K562 (cell line): ENCODE results near the gene MYO18B. TPM values are rescaled to one million over a fixed set of nuclear protein-coding genes. Genes with fewer than 3 reads are reported as not detected.

Experiments
- ATAC-seq: fragments of 200-7000 bp; cut with Tn5 transposase; 3 replicates; pipeline ENCODE4 v1.9.1; 2020; ENCODE audit warnings: moderate library complexity
- BruUV-seq: library from RNA; stranded (reverse); fragments of 400-500 nt; replicated peaks from 2 replicates; lab custom pipeline; 2021; lab: Mats Ljungman, UMichigan
- CTCF ChIA-PET: fragments of 300-600 bp; formaldehyde crosslinking; extraction: SDS; loops from one replicate; lab custom pipeline; 2021; ENCODE audit warnings: low intra/inter-chr PET ratio; lab: Yijun Ruan, JAX
- POLR2A ChIA-PET: fragments of 300-600, 350-650 bp; sonication (Branson Sonifier 250); formaldehyde crosslinking; extraction: SDS; loops from one replicate; lab custom pipeline; 2021; ENCODE audit warnings: antibody characterized with exemption, inconsistent platforms; lab: Yijun Ruan, JAX
- DNase-seq, 4 experiments: peaks; one replicate each; pipeline versions ENCODE4 v3.0.0 to v3.0.0-alpha.2; 2011 to 2018; ENCODE audit warnings: low spot score in 3 of 4, mixed read lengths in 3 of 4; ENCODE audit errors: extremely low read depth in 1 of 4
- FAIRE-seq: peaks from 2 replicates; lab custom pipeline; 2011; peaks lifted over from hg19 to GRCh38; lab: Jason Lieb, UNC
- H2AFZ ChIP-seq: 2 replicates; pipeline ENCODE4 v1.6.0; 2011; ENCODE audit warnings: low read depth, low read length, control low read depth, inconsistent platforms
- H3K27ac ChIP-seq: fragments of 200-600 bp; 3 replicates; pipeline ENCODE4 v1.8.0; 2011; ENCODE audit warnings: low read depth, mild to moderate bottlenecking, control low read depth, inconsistent platforms, low read length, moderate library complexity, mixed read lengths; ENCODE audit errors: extremely low read depth
- H3K27me3 ChIP-seq, 2 experiments: fragments of 300-600 bp in 1 of 2; 2 replicates in 1 of 2; 3 replicates in 1 of 2; pipeline versions ENCODE4 v1.6.0 to v1.8.0; 2011; ENCODE audit warnings: inconsistent platforms in 2 of 2, low read length in 2 of 2, mild to moderate bottlenecking in 1 of 2, mixed read lengths in 1 of 2, moderate library complexity in 1 of 2; ENCODE audit not compliant: control insufficient read depth in 2 of 2, insufficient read depth in 2 of 2
- H3K36me3 ChIP-seq: fragments of 300-600 bp; 3 replicates; pipeline ENCODE4 v1.8.0; 2011; ENCODE audit warnings: mild to moderate bottlenecking, low read length, inconsistent platforms; ENCODE audit not compliant: control insufficient read depth, insufficient read depth
- H3K4me1 ChIP-seq, 2 experiments: fragments of 200-600 bp in 1 of 2; replicated peaks in 1 of 2; 2 replicates in 1 of 2; 3 replicates in 1 of 2; pipeline versions ENCODE4 v1.5.1 to v1.8.0; 2011; ENCODE audit warnings: inconsistent platforms in 2 of 2, low read length in 2 of 2, mild to moderate bottlenecking in 1 of 2, mixed read lengths in 1 of 2, moderate library complexity in 1 of 2; ENCODE audit not compliant: control insufficient read depth in 2 of 2, insufficient read depth in 2 of 2
- H3K4me2 ChIP-seq: 2 replicates; pipeline ENCODE4 v1.6.1; 2011; ENCODE audit warnings: low read length, control low read depth, inconsistent platforms, mixed read lengths; ENCODE audit not compliant: insufficient read depth
- H3K4me3 ChIP-seq: fragments of 200-600 bp; sonication (generic), shearing (Covaris generic); 2 replicates; pipeline ENCODE4 v1.5.1; 2016; ENCODE audit warnings: control low read depth, inconsistent platforms
- H3K79me2 ChIP-seq: fragments of 200-600 bp; 3 replicates; pipeline ENCODE4 v1.8.0; 2011; ENCODE audit warnings: low read length, inconsistent platforms; ENCODE audit not compliant: control insufficient read depth, insufficient read depth
- H3K9ac ChIP-seq, 2 experiments: 2 replicates each; pipeline versions ENCODE4 v1.6.0 to v1.6.1; 2011; ENCODE audit warnings: low read depth in 2 of 2, low read length in 2 of 2, control low read depth in 1 of 2, inconsistent platforms in 1 of 2, mild to moderate bottlenecking in 1 of 2, mixed read lengths in 1 of 2; ENCODE audit not compliant: insufficient read depth in 1 of 2
- H3K9me1 ChIP-seq: one replicate; pipeline ENCODE4 v1.6.0; 2011; ENCODE audit warnings: inconsistent platforms, mild to moderate bottlenecking, low read length, moderate library complexity; ENCODE audit not compliant: control insufficient read depth, insufficient read depth
- H3K9me3 ChIP-seq: replicated peaks from 2 replicates; pipeline ENCODE4 v1.5.1; 2011; ENCODE audit warnings: low read depth, low read length, inconsistent platforms; ENCODE audit not compliant: control insufficient read depth, insufficient read depth
- H4K20me1 ChIP-seq: replicated peaks from 2 replicates; pipeline ENCODE4 v1.6.1; 2011; ENCODE audit warnings: low read length, inconsistent platforms, mixed read lengths; ENCODE audit not compliant: control insufficient read depth, insufficient read depth
- BCOR ChIP-seq: fragments of 450-650 bp; IDR thresholded peaks from 2 replicates; pipeline ENCODE4 v1.6.1; 2016
- CBX3 ChIP-seq, 2 experiments: IDR thresholded peaks; 1 replicate in 1 of 2; 2 replicates in 1 of 2; pipeline ENCODE4 v1.6.1; 2012; ENCODE audit warnings: inconsistent platforms in 2 of 2, low read length in 2 of 2, borderline replicate concordance in 1 of 2, control low read depth in 1 of 2
- PHB ChIP-seq: fragments of 250-450 bp; sonication (Bioruptor Pico); IDR thresholded peaks from 2 replicates; pipeline ENCODE4 v1.5.0; 2021
- POLR3G ChIP-seq: IDR thresholded peaks from 2 replicates; pipeline ENCODE4 v1.6.1; 2011; ENCODE audit not compliant: insufficient read length, insufficient replicate concordance; ENCODE audit errors: extremely low read depth
- TSC22D4 ChIP-seq: fragments of 450-650 bp; IDR thresholded peaks from 2 replicates; pipeline ENCODE4 v1.6.1; 2016; ENCODE audit warnings: missing genetic modification characterization, missing biosample characterization, control low read depth
- ZBTB8A ChIP-seq: fragments of 450-650 bp; IDR thresholded peaks from 2 replicates; pipeline ENCODE4 v1.6.1; 2018; ENCODE audit warnings: mild to moderate bottlenecking, moderate library complexity; ENCODE audit not compliant: partially characterized antibody
- ZNF316 ChIP-seq: fragments of 450-650 bp; IDR thresholded peaks from 2 replicates; pipeline ENCODE4 v1.6.1; 2016
- WGBS: fragments of 100-300 bp; shearing (Covaris generic); methylation state at CpG from one replicate; pipeline ENCODE4 v1.1.6; 2016; ENCODE audit warnings: low coverage, mixed read lengths; ENCODE audit not compliant: insufficient coverage; ENCODE audit errors: missing lambda C conversion rate; 5-methylcytosine and 5-hydroxymethylcytosine counted together
- in situ Hi-C: fragments of 300-500 bp; cut with MboI; formaldehyde crosslinking; loops from 4 replicates; pipeline ENCODE4 v1.15.0; 2018; ENCODE audit warnings: inconsistent platforms, mixed read lengths
- intact Hi-C: fragments of 100-400 bp; cut with micrococcal nuclease; formaldehyde crosslinking; loops from 2 replicates; pipeline ENCODE4 v1.14.2; 2022
- polyA plus RNA-seq, 8 experiments: library from polyadenylated mRNA; depleted of rRNA in 4 of 8; stranded (reverse) in 5 of 8; unstranded in 3 of 8; fragments of >200 nt; fragmentation: Nextera tagmentation in 2 of 8; fragmentation: Illumina TruSeq in 1 of 8; extraction: Ambion mirVana in 2 of 8; extraction: Trizol in 1 of 8; gene quantifications; 2 replicates each; pipeline versions ENCODE4 v1.2.1 to v1.2.3, GENCODE V29; 2011 to 2014; ENCODE audit warnings: inconsistent platforms in 1 of 8, missing spikeins in 1 of 8
- total RNA-seq, 7 experiments: library from RNA; depleted of rRNA in 6 of 7; stranded (reverse); fragments of >200 nt in 6 of 7; fragmentation: Illumina TruSeq in 2 of 7; extraction: Trizol in 2 of 7; gene quantifications; 2 replicates each; pipeline versions ENCODE4 v1.2.1 to v1.2.3, GENCODE V29; 2011 to 2021; ENCODE audit warnings: low replicate concordance in 1 of 7
- TF ChIP-seq, protein P1 (sequence below): fragments of 450-650 bp; formaldehyde crosslinking; IDR thresholded peaks from 2 replicates; pipeline ENCODE4 v1.4.0; 2022; ENCODE audit warnings: missing genetic modification characterization

MYO18B gene
- total and polyA plus RNA-seq, 9 of the 15 experiments (the other 6 are each of a cell fraction or from before 2014, with no cell fraction given): 0.06 to 7.0 (median 4.3) TPM

DNA sequence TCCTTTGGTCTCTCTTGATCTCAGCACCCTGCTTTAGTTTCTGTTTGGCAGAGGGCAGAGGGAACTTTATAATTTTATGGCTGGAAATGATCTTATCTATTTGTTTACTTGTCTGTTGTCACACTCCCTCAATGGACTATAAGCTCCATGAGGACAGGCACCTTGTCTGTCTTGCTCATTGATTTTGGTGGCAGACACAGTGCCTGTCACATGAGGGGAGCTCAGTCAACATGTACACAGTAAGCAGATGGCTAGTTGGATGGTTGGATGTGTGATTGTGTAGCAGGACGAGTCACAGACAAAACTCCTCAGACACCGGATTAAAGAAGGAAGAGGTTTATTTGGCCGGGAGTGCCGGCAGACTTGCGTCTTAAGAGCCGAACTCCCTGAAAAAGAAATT lies 80.4 kb downstream of the MYO18B start:
- no peak for DNase-seq
- ATAC-seq: no peak
- Histone ChIP-seq H2AFZ (no peak overlapping the region), H3K9ac (no peak overlapping the region), H3K4me2 (no peak overlapping the region), H3K9me3 (0 out of 2 replicates have a peak, but pooled peaks cover 2% of the 10 kb centered on the region), H3K9me1 (no peaks in the 10 kb centered on the region), H3K4me3 (no peak overlapping the region), H3K79me2 (no peaks in the 10 kb centered on the region), H4K20me1 (no peaks in the 10 kb centered on the region), H3K36me3 (peaks cover 22% of the 10 kb centered on the region; the same call in 2 of the 3 replicates), H3K4me1 (no peaks in the 10 kb centered on the region), H3K27me3 (no peaks in the 10 kb centered on the region), H3K27ac (no peak overlapping the region)
- in situ Hi-C loops: no loop called here
- whole genome bisulfite sequencing: 98% methylated on average over 5 of the region's 6 CpGs
- ChIA-PET POLR2A (no interaction called here), CTCF (no interaction called here)
- no peak for TF ChIP-seq PHB (CRISPR knock-in tag)
- no peak for TF ChIP-seq ZBTB8A
- TF ChIP-seq BCOR: no peak
- TF ChIP-seq ZNF316: peak; percentile 67
- no peak for TF ChIP-seq TSC22D4 (tag)
- TF ChIP-seq POLR3G: no peak
- TF ChIP-seq, protein P1, sequence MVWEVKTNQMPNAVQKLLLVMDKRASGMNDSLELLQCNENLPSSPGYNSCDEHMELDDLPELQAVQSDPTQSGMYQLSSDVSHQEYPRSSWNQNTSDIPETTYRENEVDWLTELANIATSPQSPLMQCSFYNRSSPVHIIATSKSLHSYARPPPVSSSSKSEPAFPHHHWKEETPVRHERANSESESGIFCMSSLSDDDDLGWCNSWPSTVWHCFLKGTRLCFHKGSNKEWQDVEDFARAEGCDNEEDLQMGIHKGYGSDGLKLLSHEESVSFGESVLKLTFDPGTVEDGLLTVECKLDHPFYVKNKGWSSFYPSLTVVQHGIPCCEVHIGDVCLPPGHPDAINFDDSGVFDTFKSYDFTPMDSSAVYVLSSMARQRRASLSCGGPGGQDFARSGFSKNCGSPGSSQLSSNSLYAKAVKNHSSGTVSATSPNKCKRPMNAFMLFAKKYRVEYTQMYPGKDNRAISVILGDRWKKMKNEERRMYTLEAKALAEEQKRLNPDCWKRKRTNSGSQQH: no peak
- TF ChIP-seq CBX3 (IDR thresholded peaks at IDR 0.05; ENCODE audit: borderline replicate concordance in 1 of 2, low read length in 2 of 2): 0 out of 3 replicates have a peak, but pooled peaks of 1 of the 2 experiments have one; percentile 14
- intact Hi-C loops: no loop called here
- no TSS peak for BruUV-seq
- FAIRE-seq: no peak
